GM18517 (cell line): ENCODE measurements around the gene SSB.
"Not testable (repeated sequence)": the region's sequence is repeated elsewhere in the genome, so short reads cannot be mapped to it uniquely, and the experiment has no call there.

ENCODE experiments used
- ATAC-seq: cut with Tn5 transposase; IDR thresholded peaks from one replicate; pipeline ENCODE4 v1.9.1; 2021; ENCODE audit warnings: mild to moderate bottlenecking, moderate library complexity; ENCODE audit not compliant: unreplicated experiment

The SSB gene

DNA sequence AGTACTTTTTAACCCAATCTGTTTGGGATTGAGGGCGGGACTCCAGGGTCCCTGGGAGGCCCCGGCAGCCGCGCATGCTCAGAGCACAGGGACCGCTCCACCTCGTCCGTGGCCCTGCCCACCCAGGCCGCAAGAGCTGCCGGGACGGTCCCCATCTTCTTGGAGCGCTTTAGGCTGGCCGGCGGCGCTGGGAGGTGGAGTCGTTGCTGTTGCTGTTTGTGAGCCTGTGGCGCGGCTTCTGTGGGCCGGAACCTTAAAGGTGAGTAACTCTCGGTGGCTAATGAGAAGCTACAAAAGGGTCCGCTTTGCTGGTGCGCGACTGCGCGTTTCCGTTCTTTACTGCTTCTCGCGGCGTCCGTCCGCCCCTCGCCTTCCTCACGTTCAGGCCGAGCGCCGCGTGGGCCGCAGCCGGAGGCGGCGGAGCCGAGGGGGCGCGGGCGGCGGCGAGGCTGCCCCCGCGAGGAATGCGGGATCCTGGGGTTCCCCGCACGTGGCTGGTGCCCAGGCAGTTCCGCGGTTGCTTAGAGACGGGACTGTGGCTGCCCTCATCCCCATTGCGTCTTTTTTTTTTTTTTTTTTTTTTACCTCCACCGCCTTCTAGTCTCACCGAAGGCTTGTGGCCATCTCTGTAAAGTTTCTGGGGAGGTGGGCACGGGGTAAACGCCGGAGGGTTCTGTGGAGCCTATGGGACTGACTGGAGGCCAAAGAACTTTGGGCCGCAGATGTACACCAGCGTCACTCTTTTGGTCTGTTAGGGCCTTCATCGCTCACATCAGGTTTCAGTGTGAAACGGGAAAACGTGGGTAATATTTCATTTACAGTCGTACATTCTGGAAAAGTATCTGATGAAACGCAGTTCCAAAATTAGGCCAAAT is at the start of gene SSB:
Gene SSB (plus strand): TSS at position 154 of the 875 bp plus-strand sequence. CDS start 2,090 bp downstream, outside the sequence.
- peak; percentile 82 for ATAC-seq

DNA sequence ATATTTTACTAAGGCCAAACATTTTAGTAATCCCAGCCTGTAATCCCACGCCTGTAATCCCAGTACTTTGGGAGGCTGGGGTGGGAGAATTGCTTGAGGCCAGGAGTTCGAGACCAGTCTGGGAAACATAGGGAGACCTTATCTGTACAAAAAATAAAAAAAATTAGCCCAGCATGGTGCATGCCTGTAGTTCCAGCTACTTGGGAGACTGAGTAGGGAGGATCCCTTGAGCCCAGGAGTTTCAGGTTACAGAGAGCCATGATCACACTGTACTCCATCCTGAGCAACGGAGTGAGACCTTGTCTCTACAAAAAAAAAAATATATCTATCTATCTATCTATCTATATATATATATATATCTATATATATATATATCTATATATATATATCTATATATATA is 45.9 kb upstream of the SSB start:
- no peak for ATAC-seq

DNA sequence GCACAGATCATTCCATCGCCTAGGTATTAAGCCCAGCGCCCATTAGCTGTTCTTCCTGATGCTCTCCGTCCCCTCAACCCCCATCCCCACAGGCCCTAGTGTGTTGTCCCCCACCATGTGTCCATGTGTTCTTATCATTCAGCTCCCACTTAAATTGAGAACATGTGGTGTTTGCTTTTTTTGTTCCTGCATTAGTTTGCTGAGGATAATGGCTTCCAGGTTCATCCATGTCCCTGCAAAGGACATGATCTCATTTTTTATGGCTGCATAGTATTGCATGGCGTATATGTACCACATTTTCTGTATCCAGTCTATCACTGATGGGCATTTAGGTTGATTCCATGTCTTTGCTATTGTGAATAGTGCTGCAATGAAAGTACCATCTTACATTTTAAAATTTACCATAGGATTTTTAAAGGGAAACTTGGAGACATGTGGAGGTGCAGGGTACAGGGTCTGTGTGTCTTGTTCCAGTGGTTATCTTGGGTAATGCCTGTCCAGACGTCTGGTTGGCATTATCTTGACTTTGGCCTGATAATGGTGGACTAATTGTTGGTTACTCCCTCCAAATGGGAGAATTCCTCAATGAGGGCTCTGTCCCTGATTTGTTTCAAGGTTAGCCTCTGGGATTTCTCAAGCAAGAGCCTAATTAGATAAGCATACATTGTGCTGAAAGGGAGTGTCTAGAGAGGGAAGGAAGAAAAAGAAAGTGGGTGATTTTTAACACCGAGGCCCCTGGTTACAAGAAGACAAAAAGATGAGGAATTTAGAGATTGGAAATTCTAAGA is 43.4 kb upstream of the SSB start:
- ATAC-seq = no peak

DNA sequence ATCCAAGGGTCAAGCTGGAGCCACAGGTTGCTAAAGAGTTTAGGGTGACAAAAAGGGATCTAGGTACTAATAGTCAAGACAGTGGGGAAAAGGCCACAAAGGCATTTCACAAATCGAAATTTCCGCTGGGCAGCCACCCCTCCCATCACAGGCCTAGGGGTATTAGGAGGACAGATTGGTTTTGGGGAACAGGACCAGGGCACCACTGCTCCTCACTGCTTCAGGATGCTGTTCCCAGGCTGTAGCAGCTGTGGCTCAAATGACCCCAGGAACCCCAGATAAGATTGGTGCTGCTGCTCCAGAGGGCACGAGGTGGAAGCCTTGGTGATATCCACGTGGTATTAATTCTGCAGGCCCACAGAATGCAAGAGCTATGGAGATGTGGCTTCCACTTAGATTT is 42.3 kb upstream of the SSB start:
- no peak for ATAC-seq

DNA sequence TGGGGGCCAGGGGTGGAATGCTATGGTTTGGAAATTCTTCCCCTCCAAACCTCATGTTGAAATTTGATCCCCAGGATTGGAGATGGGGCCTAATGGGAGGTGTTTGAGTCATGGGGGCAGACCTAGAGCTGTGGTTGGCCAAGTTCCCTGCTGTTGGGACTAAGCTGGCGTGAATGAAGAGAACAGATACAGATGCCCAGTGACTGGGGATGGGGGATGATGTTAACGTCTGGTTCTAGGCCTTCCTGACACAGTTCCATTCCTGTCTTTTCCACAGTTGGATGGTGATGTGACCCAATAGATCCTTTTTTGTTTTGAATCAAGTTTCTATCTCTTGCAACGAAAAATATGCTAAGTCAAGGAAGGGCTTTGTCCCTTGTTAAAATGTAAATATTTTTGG is 41.3 kb upstream of the SSB start:
- ATAC-seq = no peak

DNA sequence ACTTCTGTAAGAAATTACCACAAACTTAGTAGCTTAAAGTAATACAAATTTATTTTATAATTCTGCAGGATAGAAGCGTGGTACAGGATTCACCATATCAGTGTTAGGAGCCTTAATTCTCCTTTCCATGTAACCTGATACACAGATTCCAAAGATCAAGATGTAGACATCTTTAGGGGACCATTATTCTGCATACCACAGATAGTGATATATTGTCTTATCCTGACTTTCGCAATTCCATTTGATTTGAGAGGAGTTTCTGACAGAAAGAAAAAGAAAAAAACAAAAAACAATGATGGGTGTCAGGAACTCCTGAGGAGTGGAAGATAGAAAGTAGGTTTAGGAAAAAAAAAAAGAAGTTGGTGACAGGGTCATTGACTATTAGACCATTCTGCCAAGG is 40.9 kb upstream of the SSB start:
- no peak for ATAC-seq

DNA sequence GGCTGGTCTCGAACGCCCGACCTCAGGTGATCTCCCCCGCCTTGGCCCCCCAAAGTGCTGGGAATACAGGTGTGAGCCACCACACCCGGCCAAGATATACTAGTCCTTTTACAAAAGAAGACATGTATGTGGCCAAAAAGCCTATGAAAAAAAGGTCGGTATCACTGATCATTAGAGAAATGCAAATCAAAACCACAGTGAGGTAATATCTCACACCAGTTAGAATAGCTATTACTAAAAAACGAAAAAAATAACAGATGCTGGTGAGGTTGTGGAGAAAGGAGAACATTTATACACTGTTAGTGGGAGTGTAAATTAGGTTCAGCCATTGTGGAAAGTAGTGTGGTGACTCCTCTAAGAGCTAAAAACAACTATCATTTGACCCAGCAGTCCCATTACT is 38.7 kb upstream of the SSB start:
- ATAC-seq = no peak

DNA sequence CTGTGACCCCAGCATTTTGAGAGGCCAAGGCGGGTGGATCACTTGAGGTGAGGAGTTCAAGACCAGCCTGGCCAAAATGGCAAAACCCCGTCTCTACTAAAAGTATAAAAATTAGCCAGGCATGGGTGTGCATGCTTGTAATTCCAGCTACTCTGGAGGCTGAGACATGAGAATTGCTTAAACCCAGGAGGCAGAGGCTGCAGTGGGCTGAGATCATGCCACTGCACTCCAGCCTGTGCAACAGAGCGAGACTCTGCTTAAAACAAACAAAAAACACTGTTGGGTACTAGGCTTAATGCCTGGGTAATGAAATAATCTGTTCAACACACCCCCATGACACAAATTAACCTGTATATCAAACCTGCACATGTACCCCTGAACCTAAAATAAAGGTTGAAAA is 37.9 kb upstream of the SSB start:
- not testable (repeated sequence) for ATAC-seq

DNA sequence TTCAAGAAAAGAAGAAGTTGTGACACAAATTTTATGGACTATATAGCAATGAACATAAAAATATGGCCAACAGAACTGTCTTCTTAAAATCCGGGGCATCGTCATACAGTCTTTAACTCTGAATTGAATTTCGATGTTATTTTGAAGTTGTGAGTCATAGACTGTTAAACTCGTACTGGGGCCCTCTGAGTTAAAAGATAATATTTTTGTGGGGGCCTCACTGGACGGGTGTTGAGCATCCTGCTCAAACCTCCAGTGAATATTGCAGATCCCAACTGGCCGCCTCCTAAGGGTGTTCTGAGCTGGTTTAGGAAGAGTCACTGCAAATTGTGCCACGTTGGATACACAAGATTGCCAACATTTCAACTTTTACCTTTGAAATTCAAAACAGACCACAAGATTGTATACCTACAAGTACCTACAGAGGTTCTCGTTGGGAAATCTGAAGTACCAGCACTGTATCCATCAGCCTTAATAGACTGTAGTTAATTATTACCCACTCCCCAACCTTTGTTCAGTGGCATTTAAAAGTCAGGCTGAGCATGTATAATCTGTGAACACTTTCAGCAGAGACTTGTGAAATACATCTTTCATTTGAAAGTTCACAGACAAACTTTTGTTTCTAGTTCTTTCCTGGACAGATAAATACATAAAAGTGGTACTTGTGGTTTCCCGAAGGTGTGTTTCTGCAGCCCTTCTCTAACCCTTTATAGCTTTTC is 37.3 kb upstream of the SSB start:
- ATAC-seq = no peak

DNA sequence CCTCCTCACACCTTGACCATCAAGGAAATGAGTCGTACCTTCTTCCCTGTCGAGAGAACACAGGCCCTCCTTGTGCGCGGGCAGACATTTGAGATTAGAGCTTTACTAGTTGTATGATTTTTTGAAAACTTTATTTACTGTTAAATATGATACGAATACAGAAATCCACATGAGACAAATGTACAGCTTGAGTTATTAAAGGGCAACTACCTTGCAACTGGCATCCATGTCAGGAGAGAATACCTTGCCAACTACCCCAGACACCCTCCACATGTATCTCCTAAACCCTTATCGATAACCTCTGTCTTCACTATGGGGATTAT is 36.7 kb upstream of the SSB start:
- no peak for ATAC-seq

DNA sequence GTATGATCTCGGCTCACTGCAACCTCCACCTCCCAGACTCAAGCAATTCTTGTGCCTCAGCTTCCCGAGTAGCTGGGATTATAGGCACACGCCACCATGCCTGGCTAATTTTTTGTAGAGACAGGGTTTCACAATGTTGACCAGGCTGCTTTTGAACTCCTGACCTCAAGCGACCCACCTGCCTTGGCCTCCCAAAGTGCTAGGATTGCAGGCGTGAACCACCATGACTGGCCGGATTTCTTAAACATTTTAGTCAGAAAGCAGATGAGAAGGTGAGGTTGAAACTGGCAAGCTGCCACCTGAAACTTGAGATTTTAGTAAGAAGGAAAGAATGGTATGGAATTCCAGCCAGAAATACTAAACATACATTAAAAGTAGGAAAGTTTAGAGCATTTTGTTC is 33.1 kb upstream of the SSB start:
- ATAC-seq = no peak

DNA sequence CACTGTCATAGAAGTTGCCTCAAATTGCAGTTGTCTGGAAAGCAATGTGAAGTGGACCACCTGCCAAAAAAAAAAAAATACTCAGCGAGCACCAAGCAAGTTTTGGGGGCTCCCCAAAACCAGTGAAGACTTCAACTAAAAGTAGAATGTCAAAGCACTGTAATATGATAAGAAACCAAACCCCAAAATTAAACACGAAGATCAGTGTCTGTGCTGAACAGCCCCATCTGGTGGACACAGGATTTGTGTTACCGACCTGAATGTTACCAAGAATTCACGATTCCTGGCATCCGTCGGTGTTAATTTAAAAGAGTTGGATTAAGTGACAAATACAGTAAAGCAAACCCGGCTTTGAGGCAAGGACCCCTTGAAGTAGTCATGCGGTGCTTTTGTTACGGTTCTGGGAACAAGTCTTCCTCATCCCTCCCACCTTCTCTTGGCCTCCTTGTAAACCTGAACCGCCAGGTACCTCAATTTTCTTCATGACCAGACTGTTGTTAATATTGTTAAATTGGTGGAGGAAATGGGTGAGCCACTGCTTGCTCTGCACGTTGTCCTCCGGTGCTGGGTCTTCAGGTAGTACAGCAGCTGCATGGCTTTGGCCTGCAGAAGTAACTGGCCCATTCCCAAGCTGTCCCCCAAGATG is 31.3 kb upstream of the SSB start:
- ATAC-seq = no peak

DNA sequence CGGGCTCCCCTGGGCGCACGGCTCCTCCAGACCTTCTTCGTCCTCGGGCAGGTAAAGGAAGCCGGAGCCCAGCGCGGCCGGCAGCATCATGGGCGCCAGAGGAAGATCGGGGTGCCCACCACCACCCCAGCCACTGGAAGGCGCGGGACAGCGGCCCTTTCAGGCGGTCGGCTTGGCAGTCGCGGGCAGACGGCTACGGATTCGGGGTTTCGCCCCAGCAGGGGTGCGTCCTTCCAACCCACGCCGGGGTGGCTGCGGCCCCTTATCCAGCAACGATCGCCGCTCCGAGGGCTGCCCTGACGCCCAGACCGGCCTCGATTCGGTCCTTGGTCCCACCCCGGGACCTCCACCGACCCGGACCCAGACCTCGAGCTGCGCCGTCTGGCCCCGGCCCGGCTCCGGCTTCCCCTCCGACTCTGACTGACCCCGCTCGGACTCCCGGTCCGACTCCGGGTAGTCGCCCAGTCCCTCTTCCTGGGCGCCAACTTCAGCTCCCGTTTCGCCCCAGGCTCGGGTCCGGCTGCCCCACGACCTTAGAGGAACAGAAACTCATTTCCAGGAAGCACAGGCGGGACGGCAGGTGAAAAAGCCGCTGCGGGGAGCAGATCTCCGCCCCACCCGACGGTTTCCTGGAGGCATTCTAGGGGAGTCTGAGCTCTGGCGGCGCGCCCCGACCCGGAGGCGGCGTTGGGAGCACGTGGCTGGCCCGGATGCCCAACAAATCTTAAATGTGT is 30.2 kb upstream of the SSB start:
- no peak for ATAC-seq

DNA sequence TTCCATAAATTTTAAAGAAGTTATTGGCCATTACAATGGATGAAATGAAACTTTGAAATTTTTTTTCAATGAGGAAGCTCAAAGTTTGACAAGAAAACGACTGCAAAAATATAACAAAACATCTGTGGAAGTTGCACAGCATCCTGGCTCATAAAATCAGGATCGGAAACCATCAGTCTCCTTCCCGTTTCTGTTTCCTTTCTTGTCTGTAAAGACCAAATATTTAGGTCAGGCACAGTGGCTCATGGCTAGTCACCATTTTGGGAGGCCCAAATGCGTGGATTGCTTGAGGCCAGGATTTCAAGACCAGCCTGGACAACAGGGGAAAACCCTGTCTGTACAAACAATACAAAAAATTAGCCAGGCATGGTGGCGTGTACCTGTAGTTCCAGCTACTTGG is 27.6 kb upstream of the SSB start:
- ATAC-seq = no peak

DNA sequence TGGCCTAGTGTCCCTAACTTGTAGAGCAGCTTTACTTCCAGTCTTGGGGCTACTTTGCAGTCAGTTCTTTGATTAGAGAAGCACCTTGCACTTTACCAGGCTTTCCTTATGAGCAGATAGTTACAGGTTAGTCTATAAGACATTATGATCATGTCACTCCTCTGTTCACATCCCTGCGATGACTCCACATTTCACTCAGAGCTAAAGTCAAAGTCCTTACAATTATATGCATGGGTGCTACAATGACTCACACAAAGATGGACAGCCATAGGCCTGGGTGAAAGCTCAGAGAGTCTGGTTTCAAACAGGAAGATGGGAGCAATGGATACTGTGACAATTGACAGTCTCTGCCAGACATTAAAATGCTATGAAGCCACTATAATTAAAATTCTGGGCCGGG is 27.1 kb upstream of the SSB start:
- ATAC-seq = no peak

DNA sequence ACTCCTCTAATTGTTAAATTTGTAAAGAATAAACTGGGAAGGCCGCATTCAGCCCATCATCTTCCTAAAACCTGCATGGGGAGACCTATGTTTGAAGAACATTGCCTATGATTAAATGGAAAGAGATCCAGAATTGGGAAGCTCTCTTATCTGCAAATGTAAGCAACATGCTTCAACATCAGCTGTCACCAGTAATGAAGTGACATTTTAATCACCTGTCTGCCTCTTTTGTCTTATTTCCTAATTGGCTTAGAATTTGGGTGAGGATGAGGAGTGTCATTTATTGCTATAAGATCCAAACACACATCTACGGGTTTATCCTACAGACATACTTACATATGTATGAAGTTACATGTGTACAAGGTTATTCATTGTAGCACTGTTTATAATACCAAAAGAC is 26.0 kb upstream of the SSB start:
- no peak for ATAC-seq

DNA sequence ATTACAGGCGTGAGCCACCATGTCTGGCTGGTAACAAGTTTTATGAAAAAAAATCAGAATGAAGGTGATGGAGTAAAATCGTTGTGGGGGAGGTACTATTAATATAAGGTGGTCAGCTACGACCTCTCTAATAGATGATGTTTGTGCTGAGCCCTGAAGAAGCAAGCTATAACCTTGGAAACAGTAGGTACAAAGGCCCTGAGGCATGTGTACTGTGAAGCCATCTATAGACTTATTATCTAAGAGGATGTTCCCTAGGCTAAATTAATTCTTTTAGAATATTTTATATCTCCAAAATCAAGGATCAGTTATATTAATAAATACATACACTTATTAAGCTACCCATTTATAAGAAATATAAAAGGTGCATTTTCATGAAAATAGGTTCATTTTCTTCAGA is 23.3 kb upstream of the SSB start:
- ATAC-seq = no peak

DNA sequence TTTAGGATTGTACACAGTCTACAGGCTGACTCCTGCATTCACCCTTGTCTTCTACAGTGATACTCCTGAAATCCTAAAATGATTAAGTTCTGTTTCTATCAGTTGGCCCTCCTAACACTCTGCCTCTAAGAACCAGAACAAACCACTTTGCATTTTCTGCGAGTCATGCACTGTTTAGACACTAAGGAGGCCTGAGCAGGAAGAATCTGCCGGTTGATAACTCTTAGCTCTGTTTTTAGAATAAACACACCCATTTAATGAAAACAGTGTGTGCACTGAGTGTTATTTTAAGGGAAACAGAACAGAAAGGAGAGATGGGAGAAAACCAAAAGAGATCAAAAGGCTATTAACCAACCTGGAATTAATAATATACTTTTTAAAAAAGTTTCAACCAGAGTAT is 22.9 kb upstream of the SSB start:
- ATAC-seq = no peak

DNA sequence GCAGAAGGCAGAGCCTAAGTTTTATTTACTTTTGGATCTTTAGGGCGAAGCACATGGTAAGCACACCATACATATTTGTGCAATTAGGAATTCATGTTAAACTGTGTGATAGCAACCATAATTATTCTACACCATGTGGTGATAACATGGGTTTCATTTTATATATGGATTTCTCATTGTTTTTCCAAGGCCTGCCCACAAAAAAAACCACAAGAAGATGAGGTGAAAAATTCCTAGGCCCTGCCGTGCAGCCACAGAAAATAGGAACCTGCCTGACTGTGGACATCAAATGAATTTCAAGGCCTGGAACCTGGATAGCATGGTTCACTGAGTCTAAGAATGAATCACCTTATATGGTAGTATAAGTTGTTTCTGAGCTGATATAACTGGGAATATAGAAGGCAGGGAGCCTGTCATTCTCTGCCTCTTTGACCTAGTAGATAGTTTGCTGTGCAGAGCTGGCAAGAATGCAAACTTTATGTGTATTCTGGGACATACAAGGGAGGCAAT is 22.4 kb upstream of the SSB start:
- ATAC-seq = no peak

DNA sequence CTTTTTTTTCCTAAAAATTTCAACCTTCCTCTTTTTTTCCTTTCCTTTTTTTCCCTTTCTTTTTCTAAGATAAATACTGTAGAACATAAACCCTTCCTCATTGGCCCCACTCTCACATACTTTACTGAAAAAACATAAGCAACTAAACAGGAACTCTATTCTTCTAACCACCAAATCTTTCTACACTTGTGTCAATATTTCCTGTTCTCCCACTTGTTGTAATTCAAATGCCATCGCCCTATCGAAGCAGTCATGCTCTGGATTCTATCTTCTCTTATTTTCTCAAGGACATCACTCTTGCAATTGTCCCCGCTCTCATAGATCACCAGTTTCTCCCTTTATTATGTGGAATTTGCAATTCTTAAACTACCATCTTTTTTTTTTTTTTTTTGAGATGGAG is 20.2 kb upstream of the SSB start:
- ATAC-seq = no peak
